Subcutaneous abdominal adipose tissue (tissue), 5 donors: ENCODE measurements around the gene USP40.

Source experiments
- H3K27ac ChIP-seq: one replicate; pipeline ENCODE4 v1.7.0; 2013; ENCODE audit warnings: low read depth, mild to moderate bottlenecking, inconsistent platforms, low read length, moderate library complexity
- H3K27me3 ChIP-seq, 5 donors: one replicate each; pipeline ENCODE4 v1.7.0; 2013; ENCODE audit warnings: low read length in 5 of 5, inconsistent platforms in 1 of 5; ENCODE audit not compliant: control insufficient read depth in 5 of 5, insufficient read depth in 4 of 5
- H3K36me3 ChIP-seq, 5 donors: one replicate each; pipeline ENCODE4 v1.7.0; 2013; ENCODE audit warnings: low read length in 5 of 5; ENCODE audit not compliant: control insufficient read depth in 5 of 5, insufficient read depth in 5 of 5
- H3K4me1 ChIP-seq, 5 donors: one replicate each; pipeline ENCODE4 v1.7.0; 2013; ENCODE audit warnings: low read length in 5 of 5, mild to moderate bottlenecking in 3 of 5, moderate library complexity in 1 of 5; ENCODE audit not compliant: control insufficient read depth in 5 of 5, insufficient read depth in 5 of 5
- H3K4me3 ChIP-seq, 5 donors: one replicate each; pipeline ENCODE4 v1.7.0; 2013; ENCODE audit warnings: low read length in 5 of 5, low read depth in 1 of 5
- H3K9ac ChIP-seq, 5 donors: one replicate each; pipeline ENCODE4 v1.7.0; 2013; ENCODE audit warnings: low read length in 5 of 5, mild to moderate bottlenecking in 4 of 5, moderate library complexity in 3 of 5
- H3K9me3 ChIP-seq, 5 donors: one replicate each; pipeline ENCODE4 v1.7.0; 2013; ENCODE audit warnings: low read length in 5 of 5; ENCODE audit not compliant: control insufficient read depth in 5 of 5
- donor health status: healthy.
- donor health status: healthy.
- donor health status: healthy.
- donor health status: healthy.
- donor health status: healthy.

The USP40 gene

GRCh38 chr2:233447506-233448219 lies 118.9 kb downstream of the USP40 start:
- Histone ChIP-seq H3K4me1 (peaks cover 0 to 17% (median 3%) of the 10 kb centered on the region in 5 donors), H3K9me3 (no peaks in the 10 kb centered on the region), H3K27ac (no peak overlapping the region), H3K9ac (no peak overlapping the region), H3K4me3 (no peak overlapping the region), H3K36me3 (peaks cover 0 to 86% (median 81%) of the 10 kb centered on the region in 5 donors), H3K27me3 (no peaks in the 10 kb centered on the region)

GRCh38 chr2:233446606-233447305 lies 119.8 kb downstream of the USP40 start:
- Histone ChIP-seq H3K9ac (no peak overlapping the region), H3K4me1 (peaks cover 0 to 17% (median 3%) of the 10 kb centered on the region in 5 donors), H3K27ac (no peak overlapping the region), H3K4me3 (no peak overlapping the region), H3K27me3 (no peaks in the 10 kb centered on the region), H3K36me3 (peaks cover 0 to 85% (median 74%) of the 10 kb centered on the region in 5 donors), H3K9me3 (no peaks in the 10 kb centered on the region)

GRCh38 chr2:233446121-233446520 lies 120.5 kb downstream of the USP40 start:
- Histone ChIP-seq H3K9me3 (no peaks in the 10 kb centered on the region), H3K27ac (no peak overlapping the region), H3K4me1 (peaks cover 0 to 17% (median 3%) of the 10 kb centered on the region in 5 donors), H3K27me3 (no peaks in the 10 kb centered on the region), H3K4me3 (no peak overlapping the region), H3K9ac (peak overlapping the region in 1 of 5 donors; percentile 53), H3K36me3 (peaks cover 0 to 85% (median 70%) of the 10 kb centered on the region in 5 donors)

GRCh38 chr2:233445152-233445830 lies 121.3 kb downstream of the USP40 start:
- Histone ChIP-seq H3K27me3 (no peaks in the 10 kb centered on the region), H3K4me1 (peaks cover 0 to 17% (median 3%) of the 10 kb centered on the region in 5 donors), H3K4me3 (no peak overlapping the region), H3K27ac (no peak overlapping the region), H3K9ac (peak overlapping the region in 1 of 5 donors; percentile 53), H3K36me3 (peaks cover 0 to 85% (median 66%) of the 10 kb centered on the region in 5 donors), H3K9me3 (no peaks in the 10 kb centered on the region)

GRCh38 chr2:233444501-233444900 lies 122.1 kb downstream of the USP40 start:
- Histone ChIP-seq H3K9ac (no peak overlapping the region), H3K4me1 (peaks cover 0 to 18% (median 3%) of the 10 kb centered on the region in 5 donors), H3K27ac (no peak overlapping the region), H3K27me3 (no peaks in the 10 kb centered on the region), H3K4me3 (no peak overlapping the region), H3K36me3 (peaks cover 0 to 84% (median 60%) of the 10 kb centered on the region in 5 donors), H3K9me3 (no peaks in the 10 kb centered on the region)

- Histone ChIP-seq H3K4me1 (peaks cover 0 to 23% (median 3%) of the 10 kb centered on the region in 5 donors), H3K36me3 (peaks cover 0 to 83% (median 58%) of the 10 kb centered on the region in 5 donors), H3K9ac (no peak overlapping the region), H3K27ac (no peak overlapping the region), H3K4me3 (no peak overlapping the region), H3K27me3 (no peaks in the 10 kb centered on the region), H3K9me3 (no peaks in the 10 kb centered on the region)
Observed at GRCh38 chr2:233443511-233444183, 122.9 kb downstream of the USP40 start.

GRCh38 chr2:233442028-233442310 lies 124.6 kb downstream of the USP40 start:
- Histone ChIP-seq H3K36me3 (peaks cover 0 to 86% (median 59%) of the 10 kb centered on the region in 5 donors), H3K27me3 (no peaks in the 10 kb centered on the region), H3K4me3 (no peak overlapping the region), H3K27ac (no peak overlapping the region), H3K4me1 (peaks cover 0 to 20% (median 0%) of the 10 kb centered on the region in 5 donors), H3K9ac (no peak overlapping the region), H3K9me3 (no peaks in the 10 kb centered on the region)

GRCh38 chr2:233441161-233442027 lies 125.2 kb downstream of the USP40 start:
- no peaks in the 10 kb centered on the region for H3K9me3 ChIP-seq
- no peaks in the 10 kb centered on the region for H3K27me3 ChIP-seq
- H3K9ac ChIP-seq: no peak overlapping the region
- H3K4me3 ChIP-seq: no peak overlapping the region
- H3K27ac ChIP-seq: no peak overlapping the region
- H3K4me1 ChIP-seq: peaks cover 0 to 16% (median 0%) of the 10 kb centered on the region in 5 donors
- H3K36me3 ChIP-seq: peaks cover 0 to 86% (median 59%) of the 10 kb centered on the region in 5 donors

- no peak overlapping the region for H3K27ac ChIP-seq
- no peaks in the 10 kb centered on the region for H3K9me3 ChIP-seq
- no peak overlapping the region for H3K9ac ChIP-seq
- peaks cover 0 to 9% (median 1%) of the 10 kb centered on the region in 5 donors for H3K4me1 ChIP-seq
- H3K27me3 ChIP-seq: no peaks in the 10 kb centered on the region
- H3K36me3 ChIP-seq: peaks cover 0 to 86% (median 60%) of the 10 kb centered on the region in 5 donors
- H3K4me3 ChIP-seq: no peak overlapping the region
Observed at GRCh38 chr2:233440714-233441113, 125.9 kb downstream of the USP40 start.
